ENCODE data around the gene CXXC5.
"Not testable (repeated sequence)": the region's sequence is repeated elsewhere in the genome, so short reads cannot be mapped to it uniquely, and the experiment has no call there.

The CXXC5 gene

DNA sequence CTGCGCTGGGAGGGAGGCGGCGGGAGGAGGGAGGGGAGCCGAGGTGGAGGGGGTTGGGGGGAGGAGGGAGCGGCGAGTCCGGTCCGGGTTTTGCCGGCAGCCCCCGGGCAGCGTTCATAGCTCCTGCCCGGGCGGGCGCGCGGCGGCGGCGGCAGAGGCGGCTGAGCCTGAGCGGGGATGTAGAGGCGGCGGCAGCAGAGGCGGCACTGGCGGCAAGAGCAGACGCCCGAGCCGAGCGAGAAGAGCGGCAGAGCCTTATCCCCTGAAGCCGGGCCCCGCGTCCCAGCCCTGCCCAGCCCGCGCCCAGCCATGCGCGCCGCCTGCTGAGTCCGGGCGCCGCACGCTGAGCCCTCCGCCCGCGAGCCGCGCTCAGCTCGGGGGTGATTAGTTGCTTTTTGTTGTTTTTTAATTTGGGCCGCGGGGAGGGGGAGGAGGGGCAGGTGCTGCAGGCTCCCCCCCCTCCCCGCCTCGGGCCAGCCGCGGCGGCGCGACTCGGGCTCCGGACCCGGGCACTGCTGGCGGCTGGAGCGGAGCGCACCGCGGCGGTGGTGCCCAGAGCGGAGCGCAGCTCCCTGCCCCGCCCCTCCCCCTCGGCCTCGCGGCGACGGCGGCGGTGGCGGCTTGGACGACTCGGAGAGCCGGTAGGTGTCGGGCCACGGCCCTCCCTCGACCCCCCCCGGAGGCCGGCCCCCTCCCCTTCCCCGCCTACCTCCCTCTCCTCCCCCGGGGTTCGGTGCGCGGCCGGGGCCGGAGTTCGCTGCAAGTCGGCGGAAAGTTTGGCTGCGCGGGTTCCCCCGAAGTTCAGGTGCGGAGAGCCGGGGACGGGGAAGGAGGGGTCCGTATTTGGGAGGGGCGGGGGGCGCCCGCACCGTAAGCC is at the start of gene CXXC5:
Gene CXXC5, plus strand, starts transcription at position 145 of the 877 bp plus-strand sequence. CDS start 32,175 bp downstream, outside the sequence.
- peak; percentile 91 for DNase-seq

DNA sequence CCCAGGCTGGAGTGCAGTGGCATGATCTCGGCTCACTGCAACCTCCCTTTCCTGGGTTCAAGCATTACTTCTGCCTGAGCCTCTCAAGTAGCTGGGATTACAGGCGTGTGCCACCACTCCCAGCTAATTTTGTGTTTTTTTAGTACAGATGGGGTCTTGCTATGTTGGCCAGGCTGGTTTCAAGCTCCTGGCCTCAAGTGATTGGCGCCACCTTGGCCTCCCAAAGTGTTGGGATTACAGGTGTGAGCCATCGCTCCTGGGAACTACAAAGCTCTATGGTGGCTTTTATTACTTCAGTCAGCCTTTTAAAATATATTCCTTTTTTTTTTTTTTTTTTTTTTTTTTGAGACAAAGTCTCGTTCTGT is 49.6 kb upstream of the CXXC5 start:
- not testable (repeated sequence) for DNase-seq

DNA sequence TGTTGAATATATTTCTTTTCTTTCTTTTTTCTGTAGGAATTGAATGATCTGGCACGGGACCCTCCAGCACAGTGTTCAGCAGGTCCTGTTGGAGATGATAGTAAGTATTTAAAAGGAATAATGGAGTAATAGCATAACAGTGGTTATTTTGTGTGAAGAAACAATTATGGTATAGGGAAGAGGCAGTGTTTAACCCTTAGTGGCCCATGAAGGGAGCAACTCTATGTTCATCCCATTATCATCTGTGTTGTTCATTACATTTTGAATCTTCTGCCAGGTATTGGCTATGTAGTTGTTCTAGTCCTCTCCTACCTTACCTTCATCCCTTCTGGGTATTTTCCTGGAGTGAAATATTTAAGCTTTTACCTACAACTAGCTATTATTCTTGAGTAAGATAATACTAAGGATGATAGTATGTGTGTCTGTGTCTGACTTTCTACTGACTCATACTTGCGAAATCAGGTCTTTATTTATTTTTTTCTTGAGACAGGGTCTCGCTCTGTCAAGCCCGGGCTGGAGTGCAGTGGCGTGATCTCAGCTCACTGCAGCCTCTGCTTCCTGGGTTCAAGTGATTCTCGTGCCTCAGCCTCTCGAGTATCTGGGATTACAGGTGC is 47.7 kb upstream of the CXXC5 start:
- no peak for DNase-seq

DNA sequence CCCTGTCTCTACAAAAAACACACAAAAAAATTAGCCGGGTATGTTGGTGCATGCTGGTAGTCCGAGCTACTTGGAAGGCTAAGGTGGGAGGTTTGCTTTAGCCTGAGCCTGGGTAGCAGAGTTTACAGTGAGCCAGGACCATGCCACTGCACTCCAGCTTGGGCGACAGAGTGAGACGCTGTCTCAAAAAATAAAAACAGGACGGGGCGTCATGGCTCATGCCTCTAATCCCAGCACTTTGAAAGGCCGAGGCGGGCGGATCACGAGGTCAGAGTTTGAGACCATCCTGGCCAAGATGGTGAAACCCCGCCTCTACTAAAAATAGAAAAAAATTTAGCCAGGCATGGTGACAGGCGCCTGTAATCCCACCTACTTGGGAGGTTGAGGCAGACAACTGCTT is 46.7 kb upstream of the CXXC5 start:
- no peak for DNase-seq

DNA sequence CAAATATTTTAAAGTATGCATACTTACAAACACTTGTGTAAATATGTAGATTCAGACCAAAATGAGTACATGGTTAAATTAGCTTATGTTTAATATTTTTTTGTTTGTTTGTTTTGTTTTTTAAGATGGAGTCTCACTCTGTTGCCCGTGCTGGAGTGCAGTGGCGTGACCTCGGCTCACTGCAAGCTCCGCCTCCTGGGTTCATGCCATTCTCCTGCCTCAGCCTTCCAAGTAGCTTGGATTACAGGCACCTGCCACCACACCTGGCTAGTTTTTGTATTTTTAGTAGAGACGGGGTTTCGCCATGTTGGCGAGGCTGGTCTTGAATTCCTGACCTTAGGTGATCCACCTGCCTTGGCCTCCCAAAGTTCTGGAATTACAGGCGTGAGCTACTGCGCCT is 46.2 kb upstream of the CXXC5 start:
- not testable (repeated sequence) for DNase-seq

DNA sequence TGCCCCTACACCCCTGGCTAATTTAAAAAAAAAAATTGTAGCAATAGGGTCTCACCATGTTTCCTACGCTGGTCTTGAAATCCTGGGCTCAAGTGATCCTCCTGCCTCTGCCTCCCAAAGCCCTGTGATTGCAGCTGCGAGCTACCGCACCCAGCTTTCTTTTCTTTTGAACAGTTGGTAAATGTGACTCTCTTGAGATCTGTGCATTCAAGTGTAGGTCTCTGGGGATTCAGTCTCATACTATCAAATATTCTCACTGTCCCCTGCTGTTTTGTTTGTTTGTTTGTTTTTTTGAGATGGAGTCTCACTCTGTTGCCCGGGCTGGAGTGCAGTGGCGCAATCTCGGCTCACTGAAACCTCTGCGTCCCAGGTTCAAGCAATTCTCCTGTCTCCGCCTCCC is 42.3 kb upstream of the CXXC5 start:
- no peak for DNase-seq

DNA sequence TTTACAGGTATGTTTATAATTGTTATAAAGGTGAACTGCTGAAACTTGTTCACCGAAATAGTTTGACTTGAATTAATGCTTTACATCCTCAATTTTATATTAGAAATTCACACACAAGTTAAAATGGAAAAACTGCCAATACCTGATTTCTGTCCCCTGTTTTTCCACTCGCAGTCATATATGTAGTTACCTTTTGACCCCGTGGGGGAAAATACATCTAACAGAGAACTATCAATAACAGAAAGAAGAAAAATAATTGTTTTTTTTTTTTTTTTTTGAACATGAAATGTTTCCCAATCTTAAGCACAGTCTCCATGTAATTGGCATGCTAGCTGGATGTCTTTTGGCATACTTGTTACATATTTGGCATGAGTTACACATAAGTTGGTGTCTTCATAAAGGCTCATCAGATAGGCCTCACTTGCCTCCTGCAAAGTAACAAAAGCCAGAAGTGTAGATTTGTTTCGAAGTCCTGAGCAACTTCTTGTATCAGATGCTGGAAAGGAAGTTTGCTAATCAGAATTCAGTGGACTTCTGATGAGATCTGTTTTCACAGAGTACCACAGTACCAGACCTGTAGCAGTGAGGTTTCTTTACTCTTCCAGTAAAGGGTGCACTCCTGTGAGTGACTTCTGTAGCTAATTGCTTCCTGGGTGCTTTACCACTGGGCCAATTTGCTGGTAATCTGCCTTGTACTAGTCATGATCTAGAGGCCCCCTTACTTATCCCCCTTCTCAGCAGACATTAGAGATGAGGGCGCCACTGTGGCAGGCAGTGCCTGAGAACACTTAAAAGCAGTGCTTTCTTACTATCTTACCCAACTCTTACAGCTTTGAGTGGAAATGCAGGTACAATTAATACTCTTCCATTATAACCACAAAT is 36.2 kb upstream of the CXXC5 start:
- DNase-seq: peak; percentile 40

DNA sequence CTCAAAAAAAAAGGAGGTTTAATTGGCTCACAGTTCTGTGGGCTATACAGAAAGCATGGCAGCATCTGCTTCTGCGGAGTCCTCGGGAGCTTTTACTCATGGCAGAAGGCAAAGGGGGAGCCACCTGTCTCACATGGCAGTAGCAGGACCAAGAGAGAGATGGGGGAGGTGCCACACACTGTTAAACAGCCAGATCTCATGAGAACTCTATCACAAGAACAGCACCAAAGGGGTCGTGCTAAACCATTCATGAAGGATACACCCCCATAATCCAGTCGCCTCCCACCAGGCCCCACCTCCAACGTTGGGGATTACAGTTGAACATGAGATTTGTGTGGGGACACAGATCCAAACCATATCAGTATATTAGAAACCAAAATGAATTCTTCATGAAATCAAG is 28.3 kb upstream of the CXXC5 start:
- no peak for DNase-seq

DNA sequence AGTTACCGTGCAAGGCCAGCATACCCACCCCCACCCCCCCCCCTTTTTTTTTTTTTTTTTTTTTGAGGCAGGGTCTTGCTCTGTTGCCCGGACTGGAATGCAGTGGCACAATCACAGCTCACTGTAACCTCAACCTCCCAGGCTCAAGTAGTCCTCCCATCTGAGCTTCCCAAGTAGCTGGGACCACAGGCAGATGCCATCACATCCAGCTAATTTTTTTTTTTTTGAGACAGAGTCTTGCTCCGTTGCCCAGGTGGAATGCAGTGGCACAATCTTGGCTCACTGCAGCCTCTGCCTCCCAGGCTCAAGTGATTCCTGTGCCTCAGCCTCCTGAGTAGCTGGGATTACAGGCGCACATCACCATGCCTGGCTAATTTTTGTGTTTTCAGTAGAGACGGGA is 22.8 kb upstream of the CXXC5 start:
- DNase-seq: not testable (repeated sequence)

DNA sequence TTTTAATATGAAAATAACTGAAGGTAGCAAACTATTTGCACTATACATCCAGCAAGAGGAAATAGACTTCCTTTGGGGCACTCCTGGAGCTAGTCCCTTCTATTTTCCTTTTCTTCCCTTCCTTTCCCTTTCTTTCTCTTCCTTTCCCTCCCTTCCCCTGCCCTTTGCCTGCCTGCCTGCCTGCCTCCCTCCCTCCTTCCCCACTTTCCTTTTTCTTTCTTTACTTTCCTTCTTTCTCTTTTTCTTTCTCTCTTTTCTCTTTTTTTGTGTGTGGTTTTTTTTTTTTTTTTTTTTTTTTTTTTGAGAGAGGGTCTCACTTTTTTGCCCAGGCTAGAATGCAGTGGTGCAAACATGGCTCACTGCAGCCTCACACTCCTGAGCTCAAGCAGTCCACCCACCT is 17.3 kb upstream of the CXXC5 start:
- DNase-seq: no peak

DNA sequence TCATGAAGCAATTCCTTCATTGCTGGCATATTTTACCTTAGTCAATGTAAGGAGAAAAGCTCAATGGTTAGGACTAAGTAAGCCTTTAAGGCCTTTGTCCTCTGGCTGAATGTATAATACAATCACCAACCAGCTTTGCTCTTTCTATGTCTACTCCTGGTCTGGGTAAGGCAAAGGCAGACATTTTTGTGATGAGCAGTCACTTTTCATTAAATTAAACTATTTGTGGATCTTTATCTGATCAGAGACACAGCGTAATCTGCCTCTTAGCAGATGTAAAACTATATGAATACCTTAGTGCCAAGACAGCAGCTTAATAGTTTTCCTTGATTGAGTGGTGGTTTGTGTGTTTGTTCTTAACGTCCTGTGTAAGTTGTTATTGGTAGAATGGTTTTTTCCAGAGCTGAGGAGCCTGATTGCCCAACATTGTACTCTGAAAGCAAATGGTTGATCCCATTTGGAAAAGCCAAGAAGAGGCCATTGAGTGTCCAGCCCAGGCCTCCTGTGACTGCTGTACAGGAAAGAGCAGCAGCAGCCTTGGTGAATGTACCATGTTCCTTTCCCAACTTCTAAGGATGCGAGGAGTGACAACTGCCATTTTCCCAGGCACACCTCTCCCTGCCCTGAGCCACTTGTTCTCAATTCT is 16.5 kb upstream of the CXXC5 start:
- no peak for DNase-seq

DNA sequence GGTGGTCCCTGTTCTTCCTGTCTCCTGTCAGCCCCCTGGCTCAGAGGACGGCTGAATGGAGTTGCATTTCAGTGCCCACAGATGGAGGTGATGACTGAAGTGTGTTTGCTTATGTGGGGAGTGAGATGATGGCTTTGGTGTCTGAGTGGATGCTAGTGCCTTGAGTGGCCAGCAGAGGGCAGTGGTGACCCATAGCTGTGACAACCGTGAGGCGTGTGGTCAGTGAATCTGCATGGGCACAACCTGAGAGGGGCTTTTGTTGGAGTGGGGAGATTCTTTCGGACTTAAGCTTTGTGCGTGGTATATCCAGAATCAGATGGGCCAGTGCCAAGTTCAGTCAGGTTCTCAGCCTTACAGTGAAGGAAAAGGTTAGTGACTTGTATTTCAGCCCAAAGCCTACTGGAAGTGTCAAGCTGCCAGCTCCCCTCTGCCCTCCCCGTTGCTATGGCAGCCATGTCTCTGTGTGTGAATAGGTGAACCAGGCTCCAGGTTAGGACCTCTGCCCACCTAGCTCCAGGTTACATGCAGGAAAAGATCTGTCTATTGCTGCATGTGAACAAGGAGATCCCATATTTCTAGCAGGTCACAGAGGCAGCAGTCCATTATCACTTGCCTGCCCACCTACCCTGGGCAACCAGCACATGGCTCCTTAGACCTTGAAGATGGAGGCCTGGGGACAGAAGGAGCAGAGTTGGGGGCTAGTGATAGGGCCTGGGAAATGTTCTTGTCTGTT is 14.7 kb upstream of the CXXC5 start:
- DNase-seq: peak; percentile 86

DNA sequence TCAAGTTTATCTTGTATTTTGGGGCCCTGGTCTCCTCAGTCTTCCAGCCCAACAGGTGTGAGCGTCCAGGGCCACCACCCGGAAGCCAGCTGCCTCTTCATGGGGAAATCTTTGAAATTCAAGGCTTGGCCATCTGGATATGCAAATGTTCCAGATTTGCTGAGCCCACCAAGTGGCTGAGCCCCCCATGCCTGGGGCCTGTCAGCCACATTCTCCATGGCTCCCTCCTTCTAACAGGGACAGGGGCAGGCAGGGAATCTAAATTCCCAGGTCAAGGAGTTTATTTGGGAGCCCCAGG is 14.2 kb upstream of the CXXC5 start:
- DNase-seq: no peak

DNA sequence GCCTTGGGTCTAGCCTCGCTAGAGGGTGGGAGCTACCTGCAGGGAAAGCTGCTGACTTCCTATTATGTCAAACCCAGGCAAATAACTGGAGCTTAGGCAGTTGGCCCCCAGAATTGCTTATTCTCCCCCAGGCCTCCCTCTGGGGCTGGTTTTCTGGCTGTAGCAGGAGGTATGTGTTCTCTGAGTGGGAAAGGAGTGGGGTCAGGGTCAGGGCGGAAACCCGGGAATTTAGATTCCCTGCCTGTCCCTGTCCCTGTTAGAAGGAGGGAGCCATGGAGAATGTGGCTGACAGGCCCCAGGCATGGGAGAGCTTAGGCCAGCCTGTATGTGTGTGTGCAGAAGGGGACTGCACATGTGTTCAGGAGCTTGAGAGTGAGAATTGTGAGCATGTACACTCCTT is 13.6 kb upstream of the CXXC5 start:
- no peak for DNase-seq

DNA sequence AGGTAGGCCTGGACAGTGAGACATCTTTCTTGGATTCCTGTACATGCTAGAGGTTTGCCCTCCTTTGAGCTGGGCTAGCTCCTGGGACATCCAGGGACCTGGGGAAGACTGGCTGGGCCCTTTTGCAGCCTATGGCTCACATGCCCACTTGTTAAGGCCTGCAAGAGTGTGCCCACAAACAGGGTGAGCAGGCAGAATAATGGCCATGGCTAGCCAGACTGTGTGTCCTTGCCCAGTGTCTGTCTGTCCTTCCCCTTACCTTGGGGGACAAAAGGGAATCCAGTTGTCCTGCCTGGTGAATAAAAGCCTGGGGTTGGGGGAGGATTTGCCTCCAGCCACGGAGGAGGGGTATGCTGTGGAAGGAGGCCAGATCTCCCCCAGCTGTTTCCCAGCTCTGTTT is 13.0 kb upstream of the CXXC5 start:
- no peak for DNase-seq

DNA sequence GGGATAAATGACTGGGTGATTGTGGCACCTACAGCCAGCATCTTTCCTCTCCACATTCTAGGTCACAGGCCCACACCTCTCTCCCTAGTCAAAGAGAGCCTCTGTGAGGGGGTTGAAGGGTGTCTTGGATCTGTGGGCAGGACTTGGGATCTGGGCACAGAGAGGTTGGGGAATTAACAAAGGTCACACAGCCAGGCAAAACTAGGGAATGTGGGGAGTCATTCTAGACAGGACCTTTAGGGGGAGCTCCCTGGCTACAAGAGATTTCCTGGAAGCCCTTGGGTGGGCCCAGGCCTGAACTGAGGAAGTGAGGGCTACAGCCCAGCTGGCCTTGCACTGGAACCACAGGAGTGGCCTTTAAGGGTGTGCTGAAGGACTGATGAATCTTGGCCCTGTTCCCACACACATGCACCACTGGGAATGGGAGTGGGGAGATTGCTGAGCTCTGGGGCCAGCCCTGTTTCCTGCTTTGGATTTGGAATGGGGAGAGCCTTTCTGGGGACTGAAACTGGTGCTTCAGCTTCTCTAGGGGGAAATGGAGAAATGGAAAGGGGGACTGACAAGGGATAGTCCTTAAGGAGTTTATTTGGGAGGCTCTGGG is 12.4 kb upstream of the CXXC5 start:
- peak; percentile 91 for DNase-seq

DNA sequence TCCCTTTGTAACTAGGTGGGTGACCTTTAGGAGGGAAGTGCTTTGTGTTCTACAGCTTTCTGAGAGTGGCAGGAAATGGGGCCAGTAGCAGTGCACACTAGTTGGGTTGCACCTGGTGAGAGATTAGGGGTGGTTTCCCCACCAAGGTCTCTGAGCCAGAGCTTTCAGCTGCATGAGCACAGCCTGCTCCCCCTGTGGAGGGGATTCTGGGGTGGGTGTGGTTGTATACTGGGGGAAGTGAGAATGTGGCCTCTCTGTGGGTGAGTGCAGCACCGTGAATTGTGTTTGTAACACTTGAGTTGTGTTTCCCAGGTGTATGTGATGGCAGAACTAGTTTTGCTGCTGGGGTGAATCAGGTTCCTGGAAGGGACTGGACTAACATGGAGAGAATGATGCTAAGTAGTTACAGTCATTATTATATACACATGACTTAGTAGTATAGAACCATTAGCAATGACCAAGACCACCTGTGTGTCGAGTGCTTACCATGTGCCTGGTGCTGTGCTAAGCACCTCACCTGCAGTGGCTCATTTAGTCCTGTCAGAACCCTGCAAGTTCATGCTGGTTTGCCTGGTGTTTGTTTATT is 11.8 kb upstream of the CXXC5 start:
- peak; percentile 59 for DNase-seq

DNA sequence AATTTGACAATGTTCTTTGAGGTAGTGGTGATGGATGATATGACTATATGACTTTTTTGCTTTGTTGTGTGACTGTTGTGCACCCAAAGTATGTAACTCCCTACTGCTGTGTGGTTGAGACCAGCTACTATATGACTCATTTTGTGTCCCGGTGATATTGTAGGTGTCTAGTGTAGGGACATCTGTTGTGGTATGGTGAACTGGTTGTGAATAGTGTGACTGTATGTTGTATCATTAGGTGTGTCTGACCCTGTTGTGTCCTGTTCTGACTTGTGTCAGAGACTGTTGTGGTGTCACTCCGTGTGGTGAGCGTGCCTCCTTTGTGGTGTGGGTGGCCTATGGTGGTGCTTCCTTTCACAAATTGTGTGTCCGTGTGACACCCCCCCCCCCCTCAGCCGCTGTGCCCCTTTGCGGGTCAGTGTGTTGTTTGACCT is 11.2 kb upstream of the CXXC5 start:
- DNase-seq: peak; percentile 66

DNA sequence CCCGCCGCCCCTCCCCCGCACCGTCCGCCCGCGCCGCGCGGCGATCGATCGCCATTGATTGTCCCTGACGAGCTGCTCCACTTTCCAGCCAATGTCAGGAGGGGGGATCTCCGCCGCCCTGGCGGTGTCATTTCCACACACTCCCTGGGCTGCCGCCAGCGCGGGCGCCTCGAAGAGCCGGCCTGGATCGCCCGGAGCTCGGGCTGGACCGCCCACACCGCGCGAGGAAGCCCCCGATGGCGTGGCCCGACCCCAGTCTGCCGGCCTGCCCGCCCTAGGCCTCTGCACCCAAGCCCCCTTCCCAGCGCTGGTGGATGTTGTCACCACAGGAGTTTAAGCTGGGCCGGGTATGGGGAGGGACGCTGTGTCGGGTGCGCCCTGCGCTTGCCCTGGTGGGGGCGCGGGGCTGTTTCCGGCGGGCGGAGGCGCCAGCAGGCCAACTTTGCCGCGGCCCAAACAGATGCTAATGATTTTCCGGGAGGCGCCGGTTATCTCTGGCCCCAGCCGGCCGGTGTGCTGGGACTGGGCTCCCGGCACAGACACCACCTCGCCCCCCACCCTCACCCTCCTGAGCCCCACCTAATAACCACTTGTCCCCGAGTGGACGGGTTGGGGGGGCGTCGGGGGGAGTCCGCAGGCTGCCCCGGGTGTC is 10.6 kb upstream of the CXXC5 start:
- peak; percentile 92 for DNase-seq

DNA sequence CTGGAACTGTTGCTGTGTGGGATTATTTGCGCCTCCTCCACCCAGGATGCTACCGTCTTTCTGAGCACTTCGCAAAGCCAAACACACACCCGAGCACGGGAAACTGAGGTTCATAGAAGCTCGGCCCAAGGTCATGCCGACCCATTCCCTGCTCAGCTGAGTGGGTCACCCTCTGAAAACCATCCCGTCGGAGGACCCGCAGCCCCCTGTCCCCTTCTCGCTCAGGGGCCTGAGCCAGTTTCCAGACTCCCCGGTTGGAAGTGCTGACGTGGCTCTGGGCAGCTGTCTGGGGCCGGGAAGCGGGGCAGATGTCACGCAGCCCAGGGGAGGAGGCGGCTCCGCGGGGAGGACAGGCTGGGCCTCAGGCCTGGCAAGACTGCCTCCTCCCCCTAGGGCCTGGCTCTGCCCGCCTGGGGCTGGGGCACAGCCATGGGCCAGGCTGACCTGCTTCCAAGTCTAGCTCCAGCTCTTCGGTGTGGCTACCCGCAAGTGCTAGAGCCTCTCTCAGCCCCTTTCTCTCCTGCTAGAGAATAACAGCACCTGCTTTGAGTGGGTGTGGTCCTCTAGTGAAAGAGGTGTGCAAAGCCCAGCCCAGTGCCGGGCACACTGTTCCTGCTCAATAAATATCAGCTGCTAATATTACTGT is 9.9 kb upstream of the CXXC5 start:
- peak; percentile 79 for DNase-seq
